ENCODE data around the gene UTS2.

UTS2 gene

GRCh38 chr1:7852804-7853683 is at the start of gene UTS2:
Gene UTS2, minus strand, starts transcription at chr1:7853065. Its CDS starts 62 bp downstream, at chr1:7853003.
- DNase-seq (ENCODE audit: low read depth) = no peak

- DNase-seq (ENCODE audit: low read depth) = no peak
Measured at GRCh38 chr1:7899741-7900140, 46.9 kb upstream of the UTS2 start.

- DNase-seq (ENCODE audit: low read depth) = no peak
Measured at GRCh38 chr1:7898962-7899361, 46.1 kb upstream of the UTS2 start.

- DNase-seq (ENCODE audit: low read depth) = no peak
Measured at GRCh38 chr1:7896994-7897393, 44.1 kb upstream of the UTS2 start.

- DNase-seq (ENCODE audit: low read depth) = no peak
Measured at GRCh38 chr1:7893529-7894180, 40.8 kb upstream of the UTS2 start.

DNA sequence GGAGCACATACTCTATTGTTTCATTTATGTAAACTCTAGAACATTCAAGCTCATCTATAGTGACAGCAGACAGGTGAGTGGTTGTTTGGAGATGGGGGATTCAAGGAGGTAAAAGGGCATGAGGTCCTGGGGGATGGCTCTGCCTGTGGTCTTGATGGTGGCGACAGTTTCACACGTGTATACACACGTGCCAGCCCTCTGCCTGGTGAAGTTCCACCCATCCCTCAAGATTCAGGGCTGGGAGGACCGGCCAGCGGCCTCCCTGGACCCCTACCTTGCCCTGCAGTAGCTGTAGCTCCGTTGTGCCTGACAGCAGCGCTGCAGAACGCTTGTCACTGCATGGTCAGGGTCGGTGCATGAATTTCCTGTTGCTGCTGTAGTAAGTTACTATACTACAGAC is 38.9 kb upstream of the UTS2 start:
- DNase-seq (ENCODE audit: low read depth) = no peak

DNA sequence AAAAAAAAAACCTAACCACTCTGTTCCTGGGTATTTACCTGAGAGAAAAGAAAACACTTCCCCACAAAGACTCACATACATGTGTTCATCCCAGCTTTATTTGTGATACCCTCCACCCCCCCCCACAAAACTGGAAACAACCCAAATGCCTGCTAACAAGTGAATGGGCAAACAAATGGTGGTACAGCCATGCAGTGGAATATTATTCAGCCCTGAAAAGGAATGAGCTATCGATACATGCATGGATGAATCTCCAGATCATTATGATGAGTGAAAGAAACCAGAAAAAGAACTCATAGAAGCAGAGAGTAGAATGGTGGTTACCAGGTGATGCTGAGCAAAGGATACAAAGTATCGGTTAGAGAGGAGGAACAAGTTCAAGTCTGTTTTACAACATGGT is 38.0 kb upstream of the UTS2 start:
- DNase-seq (ENCODE audit: low read depth) = no peak

- DNase-seq (ENCODE audit: low read depth) = no peak
Measured at GRCh38 chr1:7888248-7889081, 35.6 kb upstream of the UTS2 start.

GRCh38 chr1:7886405-7886745 is 33.5 kb upstream of the UTS2 start:
- no peak for DNase-seq (ENCODE audit: low read depth)

DNA sequence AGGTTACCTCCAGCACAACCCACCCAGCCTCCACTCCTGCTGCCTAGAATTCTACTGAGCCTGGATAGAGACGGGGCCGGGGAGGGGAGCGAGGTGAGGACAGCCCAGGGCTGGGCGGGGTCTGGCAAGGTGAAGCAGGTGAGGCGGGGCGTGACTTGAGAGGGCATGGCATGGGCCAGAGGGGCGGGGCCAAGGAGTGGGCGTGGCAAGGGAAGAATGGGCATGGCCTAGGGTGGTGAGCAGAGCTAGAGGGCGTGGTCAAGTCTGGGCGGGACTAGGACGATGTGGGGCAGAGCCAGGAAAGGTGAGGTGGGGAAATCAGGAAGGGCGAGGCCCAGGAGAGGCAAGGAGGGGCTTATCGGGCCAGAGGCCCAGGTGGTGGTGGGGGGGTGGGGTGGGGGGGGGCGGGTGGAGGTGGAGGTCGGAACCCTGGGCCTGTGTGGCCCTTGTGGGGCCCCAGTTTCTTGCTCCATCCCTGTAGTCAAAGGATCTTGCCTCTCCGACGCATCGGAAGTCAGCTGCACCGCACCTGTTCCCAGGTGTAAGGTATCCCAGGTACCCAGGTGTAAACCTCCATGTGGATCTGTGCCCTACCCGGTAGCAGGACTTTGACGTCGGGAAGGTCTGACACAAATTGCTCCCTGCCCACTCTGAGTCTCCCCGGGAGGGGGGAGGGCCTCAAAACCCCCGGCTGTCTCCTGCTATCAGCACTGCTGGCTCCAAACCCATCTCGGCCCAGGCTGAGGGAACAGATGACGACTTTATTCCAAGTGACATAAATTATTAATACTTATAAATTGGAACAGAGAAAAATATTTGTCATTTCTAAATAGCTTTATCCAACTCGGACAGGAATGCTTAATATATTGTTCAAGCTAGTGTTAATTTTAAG is 32.9 kb upstream of the UTS2 start:
- no peak for DNase-seq (ENCODE audit: low read depth)

GRCh38 chr1:7884757-7885156 is 31.9 kb upstream of the UTS2 start:
- no peak for DNase-seq (ENCODE audit: low read depth)

DNA sequence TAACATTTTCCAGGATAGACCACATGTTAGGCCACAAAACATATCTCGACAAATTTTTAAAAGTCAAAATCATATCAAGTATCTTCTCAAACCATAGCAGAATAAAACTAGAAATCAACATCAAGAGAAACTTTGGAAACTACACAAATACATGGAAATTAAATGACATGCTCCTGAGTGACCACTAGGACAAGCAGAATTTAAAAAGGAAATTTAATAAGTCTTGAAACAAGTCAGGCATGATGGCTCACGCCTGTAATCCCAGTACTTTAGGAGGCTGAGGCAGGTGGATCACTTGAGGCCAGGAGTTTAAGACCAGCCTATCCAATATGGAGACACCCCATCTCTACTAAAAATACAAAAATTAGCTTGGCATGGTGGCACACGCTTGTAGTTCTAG is 26.4 kb upstream of the UTS2 start:
- no peak for DNase-seq (ENCODE audit: low read depth)

GRCh38 chr1:7878027-7878426 is 25.2 kb upstream of the UTS2 start:
- DNase-seq (ENCODE audit: low read depth) = no peak

- no peak for DNase-seq (ENCODE audit: low read depth)
Measured at GRCh38 chr1:7873801-7874795, 21.2 kb upstream of the UTS2 start.

- DNase-seq (ENCODE audit: low read depth) = no peak
Measured at GRCh38 chr1:7871136-7871535, 18.3 kb upstream of the UTS2 start.

- no peak for DNase-seq (ENCODE audit: low read depth)
Measured at GRCh38 chr1:7869136-7869920, 16.5 kb upstream of the UTS2 start.

- no peak for DNase-seq (ENCODE audit: low read depth)
Measured at GRCh38 chr1:7868070-7868780, 15.4 kb upstream of the UTS2 start.

- DNase-seq (ENCODE audit: low read depth) = no peak
Measured at GRCh38 chr1:7865978-7866377, 13.1 kb upstream of the UTS2 start.

- DNase-seq (ENCODE audit: low read depth) = no peak
Measured at GRCh38 chr1:7863756-7864328, 11.0 kb upstream of the UTS2 start.

Data from stimulated activated CD8-positive, alpha-beta memory T cell treated with anti-CD3 and anti-CD28 coated beads, Interleukin-15, amount 100 ng/mL, for 1 hour (primary cell).